Measurements from ENCODE around the gene SLC28A3.
"Not testable (repeated sequence)": the region's sequence is repeated elsewhere in the genome, so short reads cannot be mapped to it uniquely, and the experiment has no call there.

Gene SLC28A3, protein sequence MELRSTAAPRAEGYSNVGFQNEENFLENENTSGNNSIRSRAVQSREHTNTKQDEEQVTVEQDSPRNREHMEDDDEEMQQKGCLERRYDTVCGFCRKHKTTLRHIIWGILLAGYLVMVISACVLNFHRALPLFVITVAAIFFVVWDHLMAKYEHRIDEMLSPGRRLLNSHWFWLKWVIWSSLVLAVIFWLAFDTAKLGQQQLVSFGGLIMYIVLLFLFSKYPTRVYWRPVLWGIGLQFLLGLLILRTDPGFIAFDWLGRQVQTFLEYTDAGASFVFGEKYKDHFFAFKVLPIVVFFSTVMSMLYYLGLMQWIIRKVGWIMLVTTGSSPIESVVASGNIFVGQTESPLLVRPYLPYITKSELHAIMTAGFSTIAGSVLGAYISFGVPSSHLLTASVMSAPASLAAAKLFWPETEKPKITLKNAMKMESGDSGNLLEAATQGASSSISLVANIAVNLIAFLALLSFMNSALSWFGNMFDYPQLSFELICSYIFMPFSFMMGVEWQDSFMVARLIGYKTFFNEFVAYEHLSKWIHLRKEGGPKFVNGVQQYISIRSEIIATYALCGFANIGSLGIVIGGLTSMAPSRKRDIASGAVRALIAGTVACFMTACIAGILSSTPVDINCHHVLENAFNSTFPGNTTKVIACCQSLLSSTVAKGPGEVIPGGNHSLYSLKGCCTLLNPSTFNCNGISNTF

GRCh38 chr9:84340535-84340934, at the start of gene SLC28A3:
TSS of gene SLC28A3 (minus strand) at chr9:84340758. CDS start at chr9:84340633, 125 bp downstream.
- no peak for DNase-seq

GRCh38 chr9:84390254-84390653, 49.7 kb upstream of the SLC28A3 start:
- DNase-seq = not testable (repeated sequence)

DNA sequence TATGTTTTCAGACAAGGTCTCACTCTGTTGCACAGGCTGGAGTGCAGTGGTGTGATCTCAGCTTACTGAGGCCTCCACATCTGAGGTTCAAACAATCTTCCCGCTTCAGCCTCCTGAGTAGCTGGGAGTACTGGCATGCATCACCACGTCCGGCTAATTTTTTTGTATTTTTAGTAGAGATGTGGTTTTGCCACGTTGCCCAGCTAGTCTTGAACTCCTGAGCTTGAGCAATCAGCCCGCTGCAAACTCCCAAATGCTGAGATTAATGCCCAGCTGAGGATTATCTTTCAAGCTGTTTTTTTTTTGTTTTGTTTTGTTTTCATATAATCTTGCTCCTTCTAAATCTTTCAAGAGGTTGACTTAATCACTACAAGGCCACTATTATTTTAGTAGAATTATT, 47.3 kb upstream of the SLC28A3 start:
- DNase-seq = no peak

GRCh38 chr9:84386753-84387152, 46.2 kb upstream of the SLC28A3 start:
- DNase-seq = no peak

GRCh38 chr9:84385386-84386040, 45.0 kb upstream of the SLC28A3 start:
- no peak for DNase-seq

- no peak for DNase-seq
These were observed 44.1 kb upstream of the SLC28A3 start for GRCh38 chr9:84384617-84385016.

- no peak for DNase-seq
These were observed 42.6 kb upstream of the SLC28A3 start for GRCh38 chr9:84383178-84383577.

- DNase-seq = no peak
These were observed 42.2 kb upstream of the SLC28A3 start for GRCh38 chr9:84382720-84383119.

- DNase-seq = no peak
These were observed 41.0 kb upstream of the SLC28A3 start for GRCh38 chr9:84381508-84381907.

- DNase-seq = no peak
These were observed 39.2 kb upstream of the SLC28A3 start for GRCh38 chr9:84379740-84380139.

- no peak for DNase-seq
These were observed 35.4 kb upstream of the SLC28A3 start for GRCh38 chr9:84375954-84376353.

- DNase-seq = no peak
These were observed 34.0 kb upstream of the SLC28A3 start for GRCh38 chr9:84374516-84374915.

DNA sequence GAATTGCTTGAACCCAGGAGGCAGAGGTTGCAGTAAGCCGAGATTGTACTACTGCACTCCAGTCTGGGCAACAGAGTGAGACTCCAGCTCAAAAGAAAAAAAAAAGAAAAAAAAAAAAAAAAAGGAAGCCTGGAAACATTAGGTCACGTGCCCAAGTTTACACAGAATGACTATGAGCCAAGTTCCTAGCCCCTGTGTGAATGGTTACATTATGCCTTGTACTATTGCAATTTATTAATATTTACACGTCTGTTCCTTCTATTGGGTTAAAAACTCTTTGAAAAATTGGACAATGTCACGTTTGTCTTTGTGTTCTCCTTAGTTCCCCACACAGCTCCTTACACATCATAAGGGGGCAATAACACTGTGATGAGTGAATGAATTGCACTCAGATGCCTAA, 33.5 kb upstream of the SLC28A3 start:
- DNase-seq = no peak

DNA sequence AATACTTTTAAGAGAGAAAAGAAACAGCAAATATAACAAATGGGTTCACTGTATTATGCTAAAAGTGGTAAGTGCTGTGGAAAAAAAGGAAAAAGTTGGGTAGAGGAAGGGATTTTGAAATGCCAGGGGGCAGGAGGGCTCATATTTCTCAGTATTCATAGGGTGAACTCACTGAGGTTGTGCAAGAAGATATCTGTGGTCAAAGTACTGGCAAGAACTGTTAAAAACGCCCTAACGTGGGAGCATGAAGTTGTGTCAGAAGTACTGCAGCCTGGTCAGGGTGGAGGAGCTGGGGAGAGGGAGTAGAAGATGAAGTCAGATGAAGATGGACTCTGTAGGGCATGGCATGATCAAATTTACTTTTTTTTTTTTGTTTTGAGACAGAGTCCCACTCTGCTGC, 31.2 kb upstream of the SLC28A3 start:
- no peak for DNase-seq

- DNase-seq = no peak
These were observed 28.0 kb upstream of the SLC28A3 start for GRCh38 chr9:84368601-84369000.

DNA sequence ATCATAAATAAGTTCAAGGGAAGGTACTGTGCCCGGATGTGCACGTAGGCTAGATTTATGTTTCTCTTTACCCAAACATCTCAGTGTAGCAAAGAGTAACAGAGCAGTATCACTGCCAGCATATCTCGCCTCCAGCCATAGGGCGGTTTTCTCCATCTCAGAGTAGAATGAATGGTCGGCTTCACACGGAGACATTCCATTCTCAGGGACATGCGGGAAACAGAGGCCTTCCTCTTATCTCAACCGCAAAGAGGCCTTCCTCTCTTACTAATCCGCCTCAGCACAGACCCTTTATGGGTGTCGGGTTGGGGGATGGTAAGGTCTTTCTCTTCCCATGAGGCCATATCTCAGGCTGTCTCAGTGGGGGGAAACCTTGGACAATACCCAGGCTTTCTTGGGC, 27.2 kb upstream of the SLC28A3 start:
- DNase-seq = not testable (repeated sequence)

DNA sequence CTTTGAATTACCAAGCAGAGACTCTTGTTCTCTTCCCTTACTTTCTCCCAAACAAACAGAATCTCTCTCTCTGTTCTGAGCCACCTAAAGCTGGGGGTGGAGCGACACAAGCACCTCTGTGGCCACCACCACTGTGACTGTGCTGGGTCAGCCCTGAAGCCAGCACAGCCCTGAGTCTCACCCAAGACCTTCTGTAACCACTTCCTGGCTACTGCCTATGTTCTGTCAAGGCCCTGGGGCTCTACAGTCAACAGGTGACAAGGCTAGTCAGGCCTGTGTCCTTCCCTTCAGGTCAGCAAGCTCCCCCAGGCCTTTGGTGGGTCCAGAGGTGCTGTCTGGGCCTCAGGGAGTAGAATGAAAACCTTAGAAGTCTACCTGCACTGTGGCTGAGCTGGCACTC, 26.1 kb upstream of the SLC28A3 start:
- DNase-seq = no peak

- DNase-seq = not testable (repeated sequence)
These were observed 24.4 kb upstream of the SLC28A3 start for GRCh38 chr9:84364894-84365490.

DNA sequence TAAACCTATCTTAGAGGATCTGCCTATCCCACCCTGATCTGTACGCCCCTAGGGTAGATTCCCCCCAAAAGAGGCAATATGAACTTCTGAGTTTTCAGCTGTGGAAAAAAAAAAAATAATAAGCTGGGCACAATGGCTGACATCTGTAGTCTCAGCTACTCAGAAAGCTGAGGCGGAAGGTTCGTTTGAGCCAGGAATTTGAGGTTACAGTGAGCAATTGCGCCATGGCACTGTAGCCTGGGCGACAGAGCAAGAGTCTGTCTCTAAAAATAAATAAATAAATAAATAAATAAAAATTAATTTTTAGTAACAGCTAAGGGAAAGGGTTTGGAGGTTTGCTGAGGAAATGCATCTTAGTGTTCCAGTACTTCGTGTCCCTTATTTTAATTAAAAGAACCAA, 21.1 kb upstream of the SLC28A3 start:
- DNase-seq = no peak

GRCh38 chr9:84357275-84357674, 16.7 kb upstream of the SLC28A3 start:
- DNase-seq = no peak

- DNase-seq = no peak
These were observed 13.5 kb upstream of the SLC28A3 start for GRCh38 chr9:84354035-84354434.

DNA sequence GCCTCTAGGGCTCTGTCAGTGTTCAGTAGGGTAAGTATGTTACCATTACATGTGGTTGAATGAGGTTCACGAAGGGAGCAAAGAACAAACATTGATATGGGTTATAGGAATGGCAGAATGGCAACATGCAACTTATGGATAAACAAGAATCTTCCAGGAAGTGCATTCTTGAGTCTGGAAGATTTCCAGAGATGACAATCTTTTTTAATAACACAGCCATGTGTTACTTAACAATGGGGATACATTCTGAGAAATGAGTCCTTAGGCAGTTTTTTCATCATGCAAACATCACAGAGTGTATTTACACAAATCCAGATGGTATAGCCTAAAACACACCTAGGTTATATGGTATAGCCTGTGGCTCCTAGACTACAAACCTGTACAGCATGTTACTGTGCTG, 9.1 kb upstream of the SLC28A3 start:
- DNase-seq = no peak

DNA sequence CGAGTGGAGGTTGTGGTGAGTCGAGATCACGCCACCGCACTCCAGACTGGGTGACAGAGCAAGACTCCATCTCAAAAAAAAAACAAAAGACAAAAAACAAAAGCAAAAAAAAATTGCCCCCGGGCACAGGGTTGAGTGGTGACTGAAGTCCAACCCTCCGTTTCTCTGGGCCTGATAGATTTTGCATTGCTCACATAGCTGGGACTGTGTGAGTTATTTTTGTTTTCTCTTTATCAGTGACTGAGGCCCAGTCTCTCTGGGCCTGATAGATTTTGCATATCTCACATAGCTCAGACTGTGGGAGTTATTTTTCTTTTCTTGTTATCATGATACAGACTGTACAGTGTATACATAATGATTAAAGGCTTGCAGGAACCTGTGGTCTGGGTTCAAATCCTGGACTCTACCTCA, 2.6 kb upstream of the SLC28A3 start:
- DNase-seq = no peak
